Measurements from ENCODE around the gene ARHGEF1. TPM values are rescaled to one million over a fixed set of nuclear protein-coding genes. Genes with fewer than 3 reads are reported as not detected.

The ARHGEF1 gene
- total RNA-seq (10 to 100 TPM in 8 of 9 donors, 1 to 10 TPM in 1; 8.3 to 86.9 (median 53.9) TPM), polyA plus RNA-seq (100 to 1,000 TPM in 2 of 3 donors, 1 to 10 TPM in 1; 7.3 to 443 (median 196) TPM)
- long read RNA-seq, donor 1, partial matches to known transcripts: 31 of 160 reads
- long read RNA-seq, donor 1, other reads (novel, unspliced or antisense): 129 of 160 reads
- long read RNA-seq, donor 2: 0 reads
- long read RNA-seq, donor 3: 0 reads
- long read RNA-seq, donor 4, partial matches to known transcripts: 2 of 2 reads
- long read RNA-seq, donor 4, other reads (novel, unspliced or antisense): 0 of 2 reads
- long read RNA-seq, donor 5, transcript ARHGEF1-203 (29 exons, 3,243 nt): major isoform, 44 of 123 reads
- long read RNA-seq, donor 5, transcript ARHGEF1-201 (29 exons, 3,171 nt): minor isoform, 18 of 123 reads
- long read RNA-seq, donor 5, partial matches to known transcripts: 25 of 123 reads
- long read RNA-seq, donor 5, other reads (novel, unspliced or antisense): 32 of 123 reads
- long read RNA-seq, donor 6, partial matches to known transcripts: 1 of 7 reads
- long read RNA-seq, donor 6, other reads (novel, unspliced or antisense): 2 of 7 reads
- long read RNA-seq, donor 7, partial matches to known transcripts: 0 of 2 reads
- long read RNA-seq, donor 7, other reads (novel, unspliced or antisense): 0 of 2 reads
- long read RNA-seq, donor 8: 0 reads
- long read RNA-seq, donor 9: 0 reads
- long read RNA-seq, donor 10: 0 reads

DNA sequence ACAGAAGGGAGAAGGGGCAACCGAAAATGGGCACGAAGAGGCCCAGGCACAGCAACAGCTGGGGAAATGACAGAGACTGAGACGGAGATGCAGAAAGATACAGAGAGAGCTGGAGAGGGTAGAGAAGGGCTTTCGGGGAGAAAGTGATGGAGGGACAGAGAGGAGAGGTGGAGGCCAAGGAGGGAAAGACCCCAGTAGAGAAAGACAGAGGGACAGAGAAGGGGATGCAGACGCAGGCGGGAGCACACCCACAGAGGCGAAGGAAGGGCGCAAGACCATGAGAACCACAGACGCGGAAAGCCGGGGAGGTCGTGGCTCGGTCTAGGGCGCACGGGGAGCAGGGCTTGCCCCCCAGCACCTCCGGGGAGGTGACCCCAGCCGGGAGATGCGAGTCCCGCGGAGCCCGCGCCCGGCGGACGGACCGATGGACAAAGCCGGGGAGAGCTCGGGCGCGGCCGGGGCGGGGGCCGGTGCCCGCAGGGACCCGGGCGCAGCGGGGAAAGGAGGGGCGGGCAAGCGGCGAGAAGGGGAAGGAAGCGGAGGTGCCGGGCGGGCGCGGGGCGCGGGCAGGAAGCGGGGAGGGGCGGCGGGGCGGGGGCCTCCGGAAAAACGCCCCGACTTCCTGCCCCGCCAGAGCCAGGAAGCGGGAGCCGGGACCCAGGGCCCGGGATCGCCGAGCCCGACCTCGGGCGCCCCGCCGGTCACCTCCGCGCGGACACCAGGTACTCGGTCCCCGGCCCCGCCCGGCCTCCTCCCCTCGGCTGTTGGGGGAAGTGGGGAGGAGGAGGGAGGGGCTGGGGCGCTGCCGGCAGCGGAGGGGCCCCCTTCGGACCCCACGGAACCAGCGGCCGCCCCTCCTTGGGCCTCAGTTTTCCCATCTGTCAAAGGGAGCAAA lies at the start of gene ARHGEF1:
ARHGEF1 (plus strand) TSS at position 617 of the 895 bp plus-strand sequence. CDS start 4,899 bp downstream, outside the sequence.
- H3K9me3 ChIP-seq (replicated peaks in 1 of 3): no peaks in the 10 kb centered on the region
- intact Hi-C loops (cut with DNase I): loop anchor here in 1 of 2 donors (10.0 kb wide), 1 partner anchor 52 kb away; no protein-coding TSS in a partner anchor
- WGBS, 4 donors: 3 to 5% (median 4%) methylated on average over 26 to 74 of the region's 80 CpGs
- peaks cover 0 to 13% of the 10 kb centered on the region in 2 donors for H3K4me1 ChIP-seq (replicated peaks in 1 of 2)
- peak in 4 of 7 donors; percentile 38 to 48 (median 45) for DNase-seq
- peak within 1 kb of the TSS in 4 of 5 donors; percentile 67 to 90 (median 76) for H3K27ac ChIP-seq
- H3K27me3 ChIP-seq: no peaks in the 10 kb centered on the region
- peak within 1 kb of the TSS; percentile 2 to 95 (median 66) for H3K4me3 ChIP-seq
- no peaks in the 10 kb centered on the region for H3K36me3 ChIP-seq (replicated peaks in 1 of 2)
- TF ChIP-seq POLR2A (IDR thresholded peaks at IDR 0.05): peak in 1 of 2 donors; percentile 26
- TF ChIP-seq, protein P1, sequence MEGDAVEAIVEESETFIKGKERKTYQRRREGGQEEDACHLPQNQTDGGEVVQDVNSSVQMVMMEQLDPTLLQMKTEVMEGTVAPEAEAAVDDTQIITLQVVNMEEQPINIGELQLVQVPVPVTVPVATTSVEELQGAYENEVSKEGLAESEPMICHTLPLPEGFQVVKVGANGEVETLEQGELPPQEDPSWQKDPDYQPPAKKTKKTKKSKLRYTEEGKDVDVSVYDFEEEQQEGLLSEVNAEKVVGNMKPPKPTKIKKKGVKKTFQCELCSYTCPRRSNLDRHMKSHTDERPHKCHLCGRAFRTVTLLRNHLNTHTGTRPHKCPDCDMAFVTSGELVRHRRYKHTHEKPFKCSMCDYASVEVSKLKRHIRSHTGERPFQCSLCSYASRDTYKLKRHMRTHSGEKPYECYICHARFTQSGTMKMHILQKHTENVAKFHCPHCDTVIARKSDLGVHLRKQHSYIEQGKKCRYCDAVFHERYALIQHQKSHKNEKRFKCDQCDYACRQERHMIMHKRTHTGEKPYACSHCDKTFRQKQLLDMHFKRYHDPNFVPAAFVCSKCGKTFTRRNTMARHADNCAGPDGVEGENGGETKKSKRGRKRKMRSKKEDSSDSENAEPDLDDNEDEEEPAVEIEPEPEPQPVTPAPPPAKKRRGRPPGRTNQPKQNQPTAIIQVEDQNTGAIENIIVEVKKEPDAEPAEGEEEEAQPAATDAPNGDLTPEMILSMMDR (IDR thresholded peaks at IDR 0.05): no peak

GRCh38 chr19:41837981-41838708 lies 44.8 kb upstream of the ARHGEF1 start:
- no peak for DNase-seq

DNA sequence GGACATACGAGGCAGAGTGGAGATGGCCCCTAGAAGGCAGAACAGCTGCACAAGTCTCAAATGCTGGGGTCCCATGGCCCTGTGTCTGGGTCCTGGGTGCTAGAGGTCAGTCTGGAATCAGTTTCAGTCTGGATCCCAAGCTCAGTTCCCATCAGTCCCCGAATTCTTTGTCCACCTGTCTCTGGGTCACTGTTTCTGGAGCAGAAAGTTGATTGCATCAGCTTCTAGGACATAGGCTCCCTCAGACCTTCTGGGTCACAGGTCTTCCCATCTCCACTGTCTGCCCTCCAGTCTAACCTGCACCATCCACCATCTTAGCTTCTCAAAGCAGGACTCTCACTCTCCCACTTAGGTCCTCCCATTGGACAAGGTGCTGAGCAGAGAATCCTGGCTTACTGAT lies 43.8 kb upstream of the ARHGEF1 start:
- Histone ChIP-seq H3K4me3 (no peak overlapping the region), H3K36me3 (replicated peaks in 1 of 2) (no peaks in the 10 kb centered on the region), H3K27me3 (peaks cover 24% of the 10 kb centered on the region), H3K27ac (no peak overlapping the region), H3K4me1 (replicated peaks in 1 of 2) (no peaks in the 10 kb centered on the region), H3K9me3 (replicated peaks in 1 of 3) (no peaks in the 10 kb centered on the region)
- 62 to 84% (median 65%) methylated on average over 1 to 2 of the region's 2 CpGs for whole genome bisulfite sequencing, 4 donors
- intact Hi-C loops (cut with DNase I): no loop called here
- DNase-seq: no peak
- TF ChIP-seq, protein P1 (IDR thresholded peaks at IDR 0.05): no peak
- TF ChIP-seq POLR2A (IDR thresholded peaks at IDR 0.05): no peak

More at GRCh38 chr19:41837981-41838708, 44.8 kb upstream of the ARHGEF1 start:
- no peak overlapping the region for H3K27ac ChIP-seq
- no peak for TF ChIP-seq POLR2A (IDR thresholded peaks at IDR 0.05)
- TF ChIP-seq, protein P1 (IDR thresholded peaks at IDR 0.05): no peak
- no peaks in the 10 kb centered on the region for H3K9me3 ChIP-seq (replicated peaks in 1 of 3)
- no peak overlapping the region for H3K4me3 ChIP-seq
- H3K27me3 ChIP-seq: peaks cover 25% of the 10 kb centered on the region
- 43 to 49% (median 45%) methylated on average over 11 to 13 of the region's 13 CpGs for WGBS, 4 donors
- H3K4me1 ChIP-seq (replicated peaks in 1 of 2): no peaks in the 10 kb centered on the region
- intact Hi-C loops (cut with DNase I): no loop called here
- H3K36me3 ChIP-seq (replicated peaks in 1 of 2): no peaks in the 10 kb centered on the region
